NCI-H146 treated with DMSO at 0.1 percent for 48 hours (cell line): Measurements from ENCODE around the gene OSBPL5.

Source experiments
- DNase-seq: peaks from one replicate; lab custom pipeline; 2025; ENCODE audit not compliant: unreplicated experiment; lab: John Stamatoyannopoulos, UW

The OSBPL5 gene

DNA sequence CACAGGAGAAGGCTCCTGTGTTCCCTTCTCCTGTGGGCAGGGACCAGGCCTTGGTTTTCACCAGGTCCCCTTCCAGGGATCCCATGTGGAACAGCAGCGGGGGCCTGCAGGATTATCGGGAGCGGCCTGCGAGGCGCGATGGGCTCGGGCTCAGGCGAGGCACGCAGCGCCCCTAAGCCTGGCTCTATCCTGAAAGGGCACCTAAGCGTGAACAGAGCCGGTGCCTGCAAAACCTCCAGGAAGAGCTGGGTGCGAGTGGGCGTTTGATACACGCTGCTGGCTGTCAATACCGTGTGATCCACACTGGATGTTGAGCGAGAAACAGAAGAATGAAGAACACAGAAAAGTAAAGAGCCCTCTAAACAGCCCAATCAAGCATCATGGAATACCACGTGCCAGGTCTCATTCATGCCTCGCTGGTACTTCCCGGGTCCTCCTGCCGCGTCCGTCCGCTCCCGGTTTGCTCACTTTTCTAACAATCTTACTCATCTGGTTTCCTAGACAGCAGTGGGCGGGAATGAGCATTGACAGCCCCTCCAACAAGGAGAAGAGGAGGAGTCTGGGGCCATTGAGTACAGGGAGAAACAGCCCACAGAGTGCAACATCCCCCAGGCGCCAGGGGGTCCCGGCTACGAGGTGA lies 12.5 kb downstream of the OSBPL5 start:
- no peak for DNase-seq

DNA sequence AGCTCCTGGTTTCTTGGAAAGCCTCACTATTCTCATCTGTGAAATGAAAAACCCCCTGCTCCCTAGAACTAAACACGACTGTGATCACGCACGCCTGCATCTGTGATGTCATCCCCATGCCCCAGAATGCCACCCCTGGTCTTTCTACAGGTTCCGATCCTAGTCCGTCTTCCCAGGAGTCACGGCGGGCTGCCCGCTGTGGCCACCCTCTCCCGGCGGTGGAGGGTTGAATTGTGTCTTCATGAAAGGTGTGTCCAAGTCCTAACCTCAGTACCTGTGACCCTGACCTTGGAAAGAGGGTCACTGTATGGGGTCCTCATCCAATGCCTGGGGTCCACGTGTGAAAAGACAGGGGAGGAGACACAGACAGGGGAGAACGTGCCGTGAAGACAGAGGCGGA lies 14.4 kb downstream of the OSBPL5 start:
- DNase-seq: no peak

DNA sequence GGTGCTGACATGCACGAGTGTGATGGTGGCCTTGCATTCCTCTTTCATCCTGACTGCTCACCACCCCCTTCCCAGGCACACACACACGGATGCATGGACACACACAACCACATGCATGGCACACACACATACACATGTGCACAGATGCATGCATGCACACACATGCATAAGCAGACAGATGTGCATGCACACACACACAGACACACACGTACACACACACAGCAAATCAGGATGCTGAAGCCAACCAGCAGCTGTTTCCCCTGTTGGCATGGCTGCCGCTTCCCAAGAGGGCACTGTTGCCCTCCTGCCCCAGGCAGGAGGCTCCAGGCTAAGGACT lies 15.3 kb downstream of the OSBPL5 start:
- DNase-seq: no peak

DNA sequence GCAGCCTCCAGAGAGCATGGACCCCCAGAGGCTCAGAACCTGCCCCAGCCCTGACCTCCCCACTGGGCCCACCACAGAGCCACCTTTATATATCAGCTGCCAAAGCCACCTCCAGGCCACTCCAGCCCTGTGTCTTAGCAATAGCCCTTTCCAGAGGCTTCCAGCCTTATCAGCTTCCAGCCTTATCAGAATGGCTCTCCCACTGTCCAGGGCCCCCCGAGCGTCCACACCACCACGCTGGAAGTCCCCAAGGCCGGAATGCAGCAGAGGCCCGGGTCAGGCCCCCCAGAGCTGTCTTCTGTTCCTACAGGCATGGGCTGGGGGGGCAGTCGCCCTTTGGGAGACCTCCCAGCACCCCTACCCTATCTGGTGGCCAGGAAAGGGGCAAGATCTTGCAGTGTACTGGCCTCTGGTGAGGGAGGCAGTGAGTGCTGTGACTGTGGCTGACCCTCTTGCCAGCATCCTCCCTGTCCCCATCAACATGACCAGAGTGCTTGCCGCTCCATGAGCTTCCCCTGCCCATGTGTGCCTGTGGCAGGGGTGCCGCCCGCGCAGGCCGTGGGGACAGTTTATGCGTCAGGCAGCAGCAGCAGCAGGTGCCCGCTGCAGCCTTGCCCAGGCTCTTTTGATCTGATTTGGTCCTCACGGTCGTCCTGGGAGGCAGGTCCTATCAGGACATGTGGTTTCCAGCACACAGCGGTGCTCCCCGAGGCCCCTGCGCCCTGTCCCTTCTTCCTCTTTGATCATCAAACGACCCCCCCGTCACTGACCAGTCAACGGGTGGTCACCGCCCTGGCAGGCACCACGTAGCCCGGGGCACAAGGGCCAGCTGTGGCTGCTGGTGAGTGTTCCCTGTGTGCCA lies 15.9 kb downstream of the OSBPL5 start:
- no peak for DNase-seq

DNA sequence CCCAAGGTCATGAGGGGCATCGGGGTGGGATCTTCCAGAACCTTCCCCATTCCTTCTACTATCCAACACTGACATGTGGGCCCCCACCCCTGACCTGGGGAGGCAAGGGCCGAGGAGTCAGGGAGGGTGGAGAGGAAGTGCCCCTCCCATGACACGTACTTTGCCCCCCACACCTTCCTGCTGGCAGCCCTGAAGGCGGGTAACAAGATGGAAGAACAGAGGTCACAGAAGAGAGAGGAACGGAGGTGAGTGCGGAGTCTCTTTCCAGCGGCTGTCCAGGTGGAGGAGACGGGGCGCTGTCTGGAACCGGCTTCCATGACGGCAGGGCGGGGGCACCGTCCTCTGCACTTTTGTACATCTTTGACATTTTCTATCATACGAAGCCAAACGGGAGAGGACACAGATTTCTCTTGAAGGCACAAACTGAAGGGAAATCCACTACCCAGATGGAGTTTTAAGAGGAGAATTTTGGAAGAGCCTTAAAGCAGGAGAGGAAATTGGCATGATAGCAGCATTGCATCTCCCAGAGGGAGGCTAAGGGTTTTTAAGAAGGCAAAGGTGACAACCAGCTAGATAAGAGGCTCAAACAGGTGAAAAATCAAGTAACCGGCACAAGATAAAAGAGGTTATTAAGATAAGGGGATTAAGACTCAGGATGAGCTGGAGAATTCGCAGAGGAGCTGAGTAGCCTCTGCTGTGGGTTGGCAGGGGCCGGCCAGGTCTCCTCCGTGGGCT lies 16.7 kb downstream of the OSBPL5 start:
- no peak for DNase-seq

DNA sequence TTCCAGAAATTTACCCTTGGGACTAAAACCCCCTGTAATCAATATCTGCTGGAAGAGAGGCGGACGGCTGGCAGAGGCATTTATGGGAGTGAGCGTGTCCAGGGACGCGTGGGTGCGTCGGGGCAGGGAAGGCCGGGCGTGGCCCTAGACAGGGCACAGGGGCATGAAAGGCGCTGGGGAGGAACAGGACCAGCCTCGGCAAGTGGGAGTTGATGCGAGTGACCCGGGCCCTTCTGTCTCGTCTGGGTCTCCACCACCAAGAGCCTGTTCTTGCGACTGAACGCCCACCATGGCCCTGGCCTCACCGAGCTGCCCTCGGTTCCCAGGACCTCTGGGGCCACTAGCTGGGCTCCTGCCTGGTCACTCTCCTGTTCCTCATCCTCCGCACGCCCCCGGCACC lies 17.5 kb downstream of the OSBPL5 start:
- DNase-seq: no peak

DNA sequence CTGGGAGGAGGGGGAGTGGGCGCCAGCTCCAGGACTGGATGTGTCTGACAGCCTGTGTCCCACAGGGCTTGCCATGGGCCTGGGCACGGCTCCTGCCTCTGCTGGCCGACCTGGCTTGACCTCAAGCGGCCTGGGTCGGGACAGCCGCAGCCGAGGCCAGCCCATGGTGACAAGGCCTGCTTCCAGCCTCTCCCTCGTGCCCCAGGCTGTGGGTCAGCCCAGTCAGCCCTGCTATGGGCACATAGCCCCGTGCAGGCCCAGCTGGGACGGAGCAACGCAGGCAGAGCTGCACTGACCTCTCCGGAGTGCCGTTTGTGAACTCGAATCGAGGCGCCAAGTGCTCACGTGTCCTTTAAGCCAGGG lies 17.9 kb downstream of the OSBPL5 start:
- DNase-seq: no peak

DNA sequence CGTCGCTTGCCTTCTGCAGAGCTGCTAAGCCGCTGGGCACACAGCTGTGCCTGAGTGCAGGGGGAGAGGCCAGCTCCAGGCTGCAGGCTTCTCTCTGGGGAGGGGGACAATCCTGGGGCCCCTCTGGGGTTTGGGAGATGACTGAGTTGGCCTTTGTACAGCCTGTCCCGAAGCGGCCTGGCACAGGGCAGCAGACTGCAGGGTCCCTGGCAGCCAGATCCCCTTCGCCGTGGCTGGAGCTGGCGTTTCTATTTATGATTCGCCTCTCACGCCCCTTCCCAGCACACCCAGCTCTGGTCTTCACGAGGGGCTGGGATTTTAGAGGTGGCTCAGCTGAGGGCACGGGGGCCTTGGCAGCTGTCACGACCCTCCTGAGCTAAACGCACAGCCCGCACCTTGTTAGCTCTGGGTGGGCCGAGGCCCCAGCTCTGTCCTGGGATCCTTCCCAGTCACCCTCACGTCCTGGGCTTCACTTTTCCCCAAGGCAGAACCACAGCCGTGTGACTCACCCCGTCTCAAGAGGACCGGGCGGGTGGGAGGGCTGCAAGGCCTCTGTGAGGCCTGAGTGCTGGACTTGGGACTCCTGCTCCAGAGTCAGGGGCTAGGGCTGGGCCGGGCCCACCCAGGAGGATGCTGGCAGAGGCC lies 18.4 kb downstream of the OSBPL5 start:
- DNase-seq: no peak

DNA sequence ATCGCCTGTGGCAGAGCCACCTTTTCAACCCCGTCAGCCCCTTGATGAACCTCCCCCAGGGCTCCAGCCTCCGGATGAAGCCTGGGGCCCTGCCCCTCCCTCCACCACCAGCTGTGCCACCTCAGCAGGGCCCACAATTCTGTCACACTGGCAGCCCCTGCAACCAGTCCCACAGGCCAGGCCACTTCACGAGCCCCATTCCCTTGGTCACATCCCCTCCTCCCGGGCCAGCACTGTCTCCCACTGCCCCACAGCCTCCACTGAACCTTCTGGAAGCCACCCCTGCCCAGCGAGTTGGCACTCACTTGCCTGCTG lies 19.9 kb downstream of the OSBPL5 start:
- no peak for DNase-seq

DNA sequence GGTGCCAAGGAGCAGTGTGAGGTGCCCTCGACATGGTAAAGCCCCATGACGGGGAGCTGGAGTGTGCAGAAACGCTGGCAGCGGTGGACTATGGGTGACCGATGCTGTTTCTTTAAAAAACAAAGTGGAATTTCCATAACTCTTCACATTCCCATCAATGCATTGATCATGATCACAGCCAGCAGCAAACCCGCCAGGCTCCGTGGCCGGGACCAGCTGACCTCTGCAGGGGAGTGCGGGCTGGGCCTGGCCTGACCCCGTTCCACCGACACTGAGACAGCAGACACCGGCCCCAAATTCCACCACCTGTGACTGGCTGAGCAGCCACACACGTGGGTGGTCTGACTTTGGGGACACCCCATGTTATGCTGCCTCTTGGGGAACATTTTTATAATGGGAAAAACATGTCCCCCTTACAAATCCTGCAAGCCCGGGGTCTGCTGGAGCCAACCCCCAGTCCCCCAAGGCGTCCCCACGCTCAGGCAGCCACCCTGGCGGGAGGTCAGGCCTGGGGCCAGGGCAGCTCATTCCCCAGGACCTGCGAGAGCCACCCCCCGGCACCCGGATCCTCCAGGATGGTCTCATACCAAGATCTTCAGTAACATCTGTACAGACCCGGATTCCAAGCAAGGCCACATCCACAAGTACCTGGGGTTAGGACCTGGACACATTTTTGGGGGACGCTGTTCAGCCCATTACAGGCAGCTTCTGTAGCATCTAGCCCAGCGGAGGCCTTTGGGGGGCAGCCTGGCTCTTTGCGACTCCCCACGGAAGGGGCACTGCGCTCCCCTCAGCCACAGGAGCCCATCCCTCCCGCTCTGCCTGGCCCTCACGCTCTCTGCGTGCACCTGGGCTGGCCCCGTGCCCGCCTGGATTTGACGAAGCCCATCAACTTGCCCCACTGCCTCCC lies 20.6 kb downstream of the OSBPL5 start:
- DNase-seq: no peak

DNA sequence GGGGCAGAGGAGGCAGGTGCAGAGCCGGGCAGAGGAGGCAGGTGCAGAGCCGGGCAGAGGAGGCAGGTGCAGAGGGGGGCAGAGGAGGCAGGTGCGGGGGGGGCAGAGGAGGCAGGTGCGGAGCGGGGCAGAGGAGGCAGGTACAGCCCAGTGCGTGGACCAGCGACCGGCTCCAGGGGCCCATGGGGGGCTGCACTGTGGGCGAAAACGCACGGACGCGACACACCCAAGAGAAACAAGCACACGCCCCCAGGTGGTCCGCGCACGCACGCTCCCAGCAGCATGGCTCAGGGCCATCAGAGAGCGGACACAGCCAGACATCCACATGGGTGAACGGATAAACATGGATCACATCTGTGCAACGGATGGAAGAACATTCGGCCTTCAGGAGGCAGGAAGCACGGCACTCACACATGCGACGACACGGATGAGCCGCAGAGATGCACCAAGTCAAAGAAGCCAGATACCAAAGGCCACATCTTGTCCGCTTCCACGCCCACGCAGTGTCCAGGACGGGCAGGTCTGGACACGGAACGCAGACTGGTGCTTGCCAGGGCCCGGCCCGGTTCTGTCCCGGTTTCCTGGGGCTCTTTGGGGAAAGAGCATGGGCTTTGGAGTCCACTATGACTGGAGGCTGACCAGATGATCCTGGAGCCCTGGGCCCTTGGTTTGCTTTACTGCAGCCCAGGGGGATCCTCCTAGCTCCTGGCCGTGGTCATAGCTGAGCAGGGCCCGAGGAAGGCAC lies 21.8 kb downstream of the OSBPL5 start:
- DNase-seq: no peak

DNA sequence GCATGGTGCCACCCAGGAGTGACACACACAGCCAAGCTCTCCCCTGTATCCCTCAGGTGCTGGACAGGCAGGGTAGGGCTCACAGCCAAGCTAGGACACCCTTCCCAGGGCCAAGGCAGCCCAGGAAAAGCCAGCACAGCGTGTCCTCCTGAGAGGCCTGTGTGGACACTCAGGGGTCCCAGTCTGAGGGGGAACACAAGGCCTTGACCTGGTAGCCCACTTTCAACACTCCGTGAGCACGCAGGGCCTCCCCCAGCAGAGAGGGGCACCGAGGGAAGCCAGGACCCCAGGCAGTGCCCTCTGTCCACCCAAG lies 24.9 kb downstream of the OSBPL5 start:
- DNase-seq: no peak

DNA sequence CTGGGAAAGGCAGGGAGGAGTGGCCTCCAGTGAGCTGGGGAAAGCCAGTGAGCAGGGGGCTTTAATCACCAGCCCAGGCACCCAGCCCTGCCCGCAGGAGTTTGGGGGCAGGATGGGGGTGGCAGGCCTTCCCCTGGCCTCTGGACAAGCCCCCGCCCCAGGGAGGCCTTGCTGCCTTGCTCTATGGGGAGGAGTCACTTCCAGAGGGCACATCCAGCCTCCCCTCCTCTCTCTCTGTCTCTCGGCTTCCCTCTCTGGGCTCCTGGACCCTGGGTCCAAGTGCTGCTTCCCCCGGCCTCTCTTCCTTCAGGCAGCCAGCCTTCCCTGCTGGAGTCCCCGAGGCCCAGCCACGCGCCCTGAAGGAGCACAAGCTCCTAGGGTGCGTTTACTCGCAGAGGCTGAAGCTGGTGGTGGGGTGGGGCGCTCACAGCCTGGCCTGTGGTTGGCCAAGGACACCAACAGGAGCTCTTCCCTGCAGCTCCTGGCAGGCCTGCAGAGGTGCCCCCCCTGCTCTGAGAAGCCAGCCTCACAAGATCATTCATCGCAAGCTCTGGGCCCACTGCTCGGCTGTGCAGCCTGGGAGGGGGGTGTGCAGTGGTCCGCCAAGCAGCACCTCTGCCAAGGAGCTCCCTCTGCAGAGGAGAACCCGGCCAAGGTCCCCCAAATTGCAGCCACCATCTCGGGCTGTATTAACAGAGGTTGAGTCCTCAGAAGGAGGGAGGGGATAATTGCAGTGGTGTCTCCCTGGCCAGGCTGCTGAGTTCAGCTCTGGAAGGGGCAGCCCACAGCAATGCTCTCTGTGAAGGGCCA lies 25.4 kb downstream of the OSBPL5 start:
- no peak for DNase-seq

DNA sequence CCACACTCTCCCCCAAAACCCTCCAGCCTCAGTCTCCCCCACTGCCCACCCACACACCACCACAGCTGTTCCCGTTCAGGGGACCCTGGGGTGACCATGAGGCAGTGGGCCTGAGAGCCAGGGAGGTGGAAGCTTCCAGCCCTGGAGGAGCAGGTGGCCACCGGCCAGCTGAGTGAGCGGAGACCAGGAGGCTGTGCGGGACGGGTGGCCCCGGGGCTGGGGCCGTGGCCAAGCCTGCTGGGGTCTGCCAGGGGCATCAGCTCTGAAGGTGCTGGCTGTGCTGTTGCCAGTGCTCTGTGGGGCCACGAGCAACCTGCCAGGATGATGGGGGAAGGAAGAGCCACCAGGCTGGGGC lies 26.0 kb downstream of the OSBPL5 start:
- DNase-seq: no peak

DNA sequence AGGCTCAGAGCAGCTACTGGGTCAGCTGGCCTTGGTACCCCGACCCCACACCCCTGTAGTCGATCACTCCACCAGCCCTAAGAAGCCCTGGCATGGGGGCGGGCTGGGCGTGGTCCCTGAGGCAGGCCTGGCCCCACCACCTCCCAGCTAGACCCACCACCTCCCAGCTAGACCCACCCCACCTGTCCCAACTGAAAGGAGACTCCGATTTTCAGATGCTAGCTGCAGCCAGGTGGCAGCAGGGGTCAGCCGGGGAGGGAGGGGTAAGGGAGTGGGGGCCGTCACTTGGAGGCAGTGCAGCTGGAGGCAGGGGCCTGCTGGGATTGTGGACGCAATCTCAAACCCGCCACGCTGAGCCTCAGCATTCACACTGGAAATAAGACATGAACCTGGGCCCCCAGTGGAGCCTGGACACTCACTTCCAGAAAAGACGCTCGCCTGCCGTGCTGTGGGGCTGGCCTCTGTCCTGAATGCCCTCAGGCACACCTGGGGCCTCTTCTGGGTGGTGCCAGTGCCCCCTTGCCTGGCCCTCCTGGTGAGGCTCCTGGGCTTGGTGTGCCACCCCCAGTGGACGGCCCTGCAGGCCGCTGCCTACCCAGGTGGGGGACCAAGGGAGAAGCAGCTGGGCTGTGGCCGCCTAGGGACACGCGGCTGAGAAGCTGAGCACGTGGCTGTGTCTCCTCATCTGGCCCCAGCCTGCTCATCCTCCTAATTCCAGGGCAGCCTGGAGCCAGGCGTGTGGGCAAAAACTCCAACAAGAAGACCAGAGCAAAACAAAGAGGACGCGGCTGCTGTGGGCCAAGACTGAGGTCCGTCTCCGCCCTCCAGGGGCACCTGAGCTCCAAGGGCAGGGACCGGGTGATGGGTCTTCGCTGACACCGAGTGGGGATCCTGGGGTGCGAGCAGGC lies 26.7 kb downstream of the OSBPL5 start:
- DNase-seq: no peak

DNA sequence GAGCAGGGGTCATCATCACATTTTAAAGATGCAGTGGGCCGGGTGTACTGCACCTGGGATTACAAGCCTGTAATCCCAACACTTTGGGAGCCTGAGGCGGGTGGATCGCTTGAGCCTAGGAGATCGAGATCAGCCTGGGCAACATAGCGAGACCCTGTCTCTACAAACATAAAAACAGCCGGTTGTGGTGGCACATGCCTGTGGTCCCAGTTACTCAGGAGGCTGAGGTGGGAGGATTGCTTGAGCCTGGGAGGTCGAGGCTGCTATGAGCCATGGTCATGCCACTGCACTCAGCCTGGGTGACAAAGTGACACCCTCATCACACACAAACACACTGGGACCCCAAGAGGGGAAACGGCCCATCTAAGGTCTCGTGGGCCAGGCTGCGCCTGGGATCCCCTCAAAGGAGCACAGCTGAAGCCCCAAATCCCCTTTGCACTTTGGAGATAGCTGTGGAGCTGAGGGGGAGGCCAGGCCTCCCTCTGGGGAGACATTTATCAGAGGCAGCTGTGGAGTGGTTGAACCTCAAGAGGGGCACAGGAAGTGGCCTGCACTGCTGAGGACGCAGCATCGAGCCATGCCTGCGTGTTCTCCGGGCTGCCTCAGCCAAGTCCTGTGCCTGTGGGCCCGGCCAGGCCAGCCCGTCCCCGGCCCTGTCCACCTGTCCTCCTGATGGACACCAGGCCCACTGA lies 27.5 kb downstream of the OSBPL5 start:
- DNase-seq: no peak

DNA sequence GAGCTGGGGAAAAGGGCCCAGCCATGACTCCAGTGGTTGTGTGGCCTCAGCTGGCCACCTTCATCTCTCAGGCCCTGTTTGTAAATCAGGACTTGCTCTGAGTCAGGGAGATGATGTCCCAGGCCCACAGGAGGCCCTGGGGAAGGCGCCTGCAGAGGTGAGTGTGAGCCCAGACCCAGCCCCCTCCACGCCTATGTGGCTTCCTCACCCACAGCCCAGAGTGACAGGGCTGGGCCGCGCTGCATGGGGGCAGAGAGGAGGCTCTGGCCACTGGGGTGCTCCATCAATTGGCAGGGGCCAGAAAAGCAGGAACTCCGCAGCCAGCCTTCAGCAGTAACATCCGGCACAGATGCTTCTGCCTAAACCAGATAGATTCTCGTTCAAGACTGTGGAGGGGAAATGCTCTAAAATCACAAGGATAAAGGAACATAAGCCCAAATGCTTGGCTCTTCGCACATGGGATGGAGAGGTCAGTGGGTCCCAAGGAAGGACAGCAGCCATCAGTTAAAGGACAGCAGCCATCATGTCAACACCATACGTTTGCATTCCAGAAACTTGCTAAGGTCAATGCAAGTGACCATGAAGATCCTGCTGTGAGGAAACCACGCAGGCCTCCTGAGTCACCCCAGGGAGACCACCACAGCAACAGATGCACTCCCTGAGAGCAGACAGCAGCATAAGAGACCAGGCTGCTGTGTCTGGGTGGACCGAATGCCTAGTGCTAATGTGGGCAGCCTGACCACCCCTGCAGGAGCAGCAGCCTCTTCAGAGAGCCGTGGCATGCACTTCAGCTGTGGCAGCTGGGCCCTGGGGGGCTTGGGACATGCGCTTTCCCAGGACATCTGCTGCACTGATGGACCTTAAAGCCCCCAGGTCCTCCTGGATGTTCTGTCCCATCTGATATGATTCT lies 28.3 kb downstream of the OSBPL5 start:
- no peak for DNase-seq
